BLaER1 treated with 17β-estradiol and CSF1 and Interleukin-3, amounts not matched to agents 10 nM and 100 nM (cell line): ENCODE measurements around the gene ANKRD29.

Experiments
- H3K27ac ChIP-seq, 11 experiments: shearing (Covaris generic); formaldehyde crosslinking; 2 replicates each; pipeline ENCODE4 v1.8.1; 2022
- H3K27me3 ChIP-seq, 11 experiments: shearing (Covaris generic); formaldehyde crosslinking; 2 replicates each; pipeline ENCODE4 v1.8.1; 2022
- H3K36me3 ChIP-seq, 11 experiments: shearing (Covaris generic); formaldehyde crosslinking; 2 replicates each; pipeline ENCODE4 v1.8.1; 2022
- H3K4me1 ChIP-seq, 10 experiments: shearing (Covaris generic); formaldehyde crosslinking; 2 replicates each; pipeline ENCODE4 v1.8.1; 2022
- H3K4me2 ChIP-seq, 11 experiments: shearing (Covaris generic); formaldehyde crosslinking; 2 replicates each; pipeline ENCODE4 v1.8.1; 2022
- H3K4me3 ChIP-seq, 10 experiments: shearing (Covaris generic); formaldehyde crosslinking; 2 replicates each; pipeline ENCODE4 v1.8.1; 2022
- H3K9ac ChIP-seq, 11 experiments: shearing (Covaris generic); formaldehyde crosslinking; 2 replicates each; pipeline ENCODE4 v1.8.1; 2022
- H3K9me3 ChIP-seq, 11 experiments: shearing (Covaris generic); formaldehyde crosslinking; replicated peaks in 1 of 11; 2 replicates each; pipeline ENCODE4 v1.8.1; 2022
- H4K20me1 ChIP-seq, 11 experiments: shearing (Covaris generic); formaldehyde crosslinking; 2 replicates each; pipeline ENCODE4 v1.8.1; 2022
- Cebpa-rat ChIP-seq, 11 experiments: shearing (Covaris generic); IDR thresholded peaks; 2 replicates each; pipeline ENCODE4 v1.8.1; 2022

The ANKRD29 gene

DNA sequence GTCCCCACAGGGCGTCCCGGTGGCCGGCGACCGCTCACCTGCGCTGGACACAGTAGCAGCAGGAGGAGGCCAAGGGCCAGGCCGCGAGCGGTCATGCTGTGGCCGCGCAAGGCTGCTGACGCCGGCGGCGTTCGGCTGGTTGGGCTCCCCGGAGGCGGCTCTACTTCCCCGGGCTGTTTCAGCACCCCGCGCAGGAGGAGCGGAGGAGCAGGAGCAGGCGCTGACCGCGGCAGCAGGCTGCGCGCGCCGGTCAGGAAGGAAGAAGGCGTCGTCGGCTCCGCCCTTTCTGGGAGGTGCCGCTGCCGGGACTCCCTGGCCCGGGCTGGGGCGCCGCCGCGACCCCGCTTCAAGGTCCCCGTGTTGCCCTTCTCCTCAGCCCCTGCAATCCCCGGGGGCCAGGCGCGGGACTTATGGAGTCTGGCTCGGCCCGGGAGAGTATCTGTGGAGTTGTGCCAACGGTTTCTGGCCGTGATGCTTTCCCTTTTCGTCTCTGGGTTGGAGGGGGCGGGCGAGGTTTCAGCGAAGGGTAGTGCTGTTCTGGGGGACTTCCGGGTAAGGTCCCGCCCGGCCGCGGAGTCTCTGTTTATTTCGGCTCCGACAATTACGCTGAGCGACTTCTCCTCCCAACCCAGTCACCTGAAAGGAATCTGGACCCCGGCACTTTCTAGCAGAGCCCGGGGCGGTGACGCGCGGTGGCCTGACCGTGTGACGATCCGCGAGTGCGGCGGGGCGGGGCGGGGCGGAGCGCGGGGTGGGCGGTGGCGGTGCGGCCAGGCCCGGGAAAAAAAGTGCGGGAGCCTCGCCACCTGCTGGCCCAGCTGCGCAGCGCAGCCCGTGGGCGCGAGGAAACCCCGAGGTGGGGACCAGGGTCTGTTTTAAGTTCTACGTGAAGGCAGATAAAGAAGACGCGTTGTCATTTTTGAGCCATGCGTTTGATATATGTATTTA is 76.2 kb downstream of the ANKRD29 start, which contains the start of gene NPC1:
Gene NPC1, minus strand, starts transcription at position 258 of the 948 bp plus-strand sequence. Its CDS starts 163 bp downstream, at position 95.
- Histone ChIP-seq H3K9ac (peak within 1 kb of the TSS; percentile 88 to 97 (median 93)), H3K27ac (peak within 1 kb of the TSS; percentile 88 to 97 (median 94)), H4K20me1 (peaks cover 15 to 43% (median 34%) of the 10 kb centered on the region in 11 experiments; a peak in 16 of 22 replicates), H3K4me2 (peak within 1 kb of the TSS; percentile 85 to 97 (median 90)), H3K9me3 (no peaks in the 10 kb centered on the region), H3K4me1 (peaks cover 32 to 57% (median 39%) of the 10 kb centered on the region in 10 experiments), H3K36me3 (peaks cover 13 to 21% (median 19%) of the 10 kb centered on the region in 11 experiments; a peak in 20 of 22 replicates), H3K4me3 (peak within 1 kb of the TSS; percentile 74 to 96 (median 82)), H3K27me3 (no peaks in the 10 kb centered on the region)
- TF ChIP-seq Cebpa-rat (IDR thresholded peaks at IDR 0.05): no peak

DNA sequence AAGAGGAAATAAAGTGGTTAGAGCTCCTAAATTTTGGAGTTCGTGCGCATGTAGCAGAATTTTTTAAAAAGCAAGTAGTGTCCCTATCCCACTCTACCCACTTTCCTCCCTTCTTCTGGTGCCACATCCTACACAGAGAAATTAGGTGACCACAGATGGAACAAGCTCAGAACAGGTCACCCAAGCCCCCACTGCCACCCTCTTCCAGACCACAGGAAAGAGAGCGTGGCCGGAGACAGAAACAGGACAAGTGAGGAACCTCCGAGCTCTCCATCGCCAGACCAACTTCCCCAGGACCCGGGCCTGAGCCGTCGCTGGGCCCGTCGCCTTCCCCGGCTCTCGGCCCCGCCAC is 76.8 kb downstream of the ANKRD29 start:
- Histone ChIP-seq H3K36me3 (peaks cover 19 to 26% (median 25%) of the 10 kb centered on the region in 11 experiments; a peak in 21 of 22 replicates), H4K20me1 (peaks cover 15 to 48% (median 40%) of the 10 kb centered on the region in 11 experiments; a peak in 18 of 22 replicates), H3K9me3 (no peaks in the 10 kb centered on the region), H3K27me3 (no peaks in the 10 kb centered on the region), H3K9ac (peak overlapping the region; percentile 88 to 97 (median 93)), H3K4me2 (peak overlapping the region; percentile 85 to 97 (median 90)), H3K4me3 (peak overlapping the region; percentile 74 to 96 (median 82)), H3K4me1 (peaks cover 36 to 58% (median 42%) of the 10 kb centered on the region in 10 experiments), H3K27ac (peak overlapping the region; percentile 88 to 97 (median 94))
- TF ChIP-seq Cebpa-rat (IDR thresholded peaks at IDR 0.05): no peak

DNA sequence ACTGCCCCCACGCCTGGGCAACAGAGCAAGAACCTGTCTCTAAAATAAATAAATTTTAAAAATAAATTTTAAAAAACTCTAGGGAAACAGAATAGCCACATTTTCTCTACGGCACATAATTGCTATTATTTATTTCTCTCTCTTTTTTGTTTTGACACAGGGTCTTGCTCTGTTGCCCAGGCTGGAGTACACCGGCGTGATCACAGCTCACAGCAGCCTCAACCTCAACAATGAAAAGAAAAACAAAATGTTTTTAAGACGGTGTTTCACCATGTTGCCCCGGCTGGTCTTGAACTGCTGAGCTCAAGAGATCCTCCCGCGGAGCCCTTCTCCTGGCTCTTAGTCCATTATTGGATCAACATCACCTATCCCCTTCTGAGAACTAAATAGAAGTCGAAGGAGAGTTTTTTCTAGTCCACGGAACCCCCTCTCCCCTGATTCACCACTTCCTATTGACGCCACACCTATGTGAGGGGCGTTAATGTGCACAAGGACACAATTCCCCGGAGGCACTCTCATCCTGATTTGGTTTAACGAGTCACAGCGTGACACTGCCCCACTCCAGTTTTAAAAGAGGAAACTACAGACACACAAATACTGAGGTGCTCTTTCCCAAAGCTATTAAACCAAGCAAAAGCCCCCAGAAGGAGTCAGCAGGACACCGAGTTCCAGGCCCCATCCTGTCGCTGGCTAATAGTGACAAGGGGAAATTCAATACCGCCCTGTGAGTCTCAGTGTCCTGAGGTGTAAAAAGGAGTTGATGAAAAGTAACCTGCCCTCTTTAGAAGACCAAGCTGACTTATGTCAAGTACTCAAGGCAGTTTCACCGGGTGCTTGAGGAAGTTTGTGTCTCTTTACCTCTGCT is 77.5 kb downstream of the ANKRD29 start:
- Histone ChIP-seq H4K20me1 (peaks cover 19 to 55% (median 44%) of the 10 kb centered on the region in 11 experiments; a peak in 19 of 22 replicates), H3K9ac (peak overlapping the region; percentile 88 to 97 (median 93)), H3K27ac (peak overlapping the region; percentile 88 to 97 (median 94)), H3K4me1 (peaks cover 42 to 63% (median 49%) of the 10 kb centered on the region in 10 experiments), H3K27me3 (no peaks in the 10 kb centered on the region), H3K4me3 (peak overlapping the region; percentile 74 to 96 (median 82)), H3K9me3 (no peaks in the 10 kb centered on the region), H3K4me2 (peak overlapping the region; percentile 85 to 97 (median 90)), H3K36me3 (peaks cover 25 to 33% (median 31%) of the 10 kb centered on the region in 11 experiments)
- TF ChIP-seq Cebpa-rat (IDR thresholded peaks at IDR 0.05): no peak

DNA sequence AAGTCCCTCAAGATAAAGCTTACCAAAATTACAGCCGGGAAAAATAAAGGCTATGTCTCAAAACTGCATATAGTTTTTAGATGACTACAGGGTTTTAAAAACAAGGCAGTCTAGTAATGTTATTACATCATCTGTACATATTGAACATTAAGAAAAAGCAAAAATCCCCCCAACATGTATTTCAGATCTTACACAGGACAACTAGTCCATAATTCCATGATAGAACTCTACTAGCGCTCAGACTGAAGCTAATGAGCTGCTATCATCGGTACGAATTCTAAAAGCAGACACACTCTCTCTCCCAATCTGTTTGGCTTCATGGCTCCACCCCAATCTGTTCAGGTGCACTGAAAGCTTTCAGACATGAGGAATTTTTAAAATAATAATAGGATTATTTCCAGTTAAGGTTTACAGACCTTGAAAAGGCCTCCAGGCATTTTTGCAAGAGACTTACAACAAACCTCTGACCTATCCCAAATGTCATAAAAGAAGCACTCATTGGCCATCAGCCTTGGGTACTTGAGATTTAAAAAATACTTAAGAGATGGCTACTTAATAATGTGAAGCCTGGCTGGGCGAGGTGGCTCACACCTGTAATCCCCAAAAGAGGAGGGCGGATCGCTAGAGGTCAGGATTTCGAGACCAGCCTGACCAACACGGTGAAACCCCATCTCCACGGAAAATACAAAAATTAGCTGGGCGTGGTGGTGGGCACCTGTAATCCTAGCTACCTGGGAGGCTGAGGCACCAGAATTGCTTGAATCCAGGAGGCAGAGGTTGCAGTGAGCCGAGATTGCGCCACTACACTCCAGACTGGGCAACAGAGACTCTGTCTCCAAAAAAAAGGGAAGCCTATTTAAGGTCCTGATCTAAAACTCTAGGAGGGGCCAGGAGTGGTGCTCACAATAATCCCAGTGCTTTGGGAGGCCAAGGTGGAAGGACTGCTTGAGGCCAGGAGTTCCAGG is 78.4 kb downstream of the ANKRD29 start:
- Histone ChIP-seq H3K4me3 (peak overlapping the region; percentile 74 to 96 (median 82)), H3K27ac (peak overlapping the region in 10 of 11 experiments; percentile 88 to 97 (median 94); a peak in 21 of 22 replicates), H4K20me1 (peaks cover 28 to 64% (median 51%) of the 10 kb centered on the region in 11 experiments; a peak in 19 of 22 replicates), H3K9me3 (no peaks in the 10 kb centered on the region), H3K4me2 (peak overlapping the region; percentile 85 to 97 (median 90)), H3K36me3 (peaks cover 25 to 34% (median 32%) of the 10 kb centered on the region in 11 experiments), H3K4me1 (peaks cover 51 to 72% (median 58%) of the 10 kb centered on the region in 10 experiments), H3K9ac (peak overlapping the region; percentile 88 to 97 (median 93); a peak in 21 of 22 replicates), H3K27me3 (no peaks in the 10 kb centered on the region)
- TF ChIP-seq Cebpa-rat (IDR thresholded peaks at IDR 0.05): peak in 2 of 11 experiments; percentile 37 to 59; a peak in 5 of 22 replicates

DNA sequence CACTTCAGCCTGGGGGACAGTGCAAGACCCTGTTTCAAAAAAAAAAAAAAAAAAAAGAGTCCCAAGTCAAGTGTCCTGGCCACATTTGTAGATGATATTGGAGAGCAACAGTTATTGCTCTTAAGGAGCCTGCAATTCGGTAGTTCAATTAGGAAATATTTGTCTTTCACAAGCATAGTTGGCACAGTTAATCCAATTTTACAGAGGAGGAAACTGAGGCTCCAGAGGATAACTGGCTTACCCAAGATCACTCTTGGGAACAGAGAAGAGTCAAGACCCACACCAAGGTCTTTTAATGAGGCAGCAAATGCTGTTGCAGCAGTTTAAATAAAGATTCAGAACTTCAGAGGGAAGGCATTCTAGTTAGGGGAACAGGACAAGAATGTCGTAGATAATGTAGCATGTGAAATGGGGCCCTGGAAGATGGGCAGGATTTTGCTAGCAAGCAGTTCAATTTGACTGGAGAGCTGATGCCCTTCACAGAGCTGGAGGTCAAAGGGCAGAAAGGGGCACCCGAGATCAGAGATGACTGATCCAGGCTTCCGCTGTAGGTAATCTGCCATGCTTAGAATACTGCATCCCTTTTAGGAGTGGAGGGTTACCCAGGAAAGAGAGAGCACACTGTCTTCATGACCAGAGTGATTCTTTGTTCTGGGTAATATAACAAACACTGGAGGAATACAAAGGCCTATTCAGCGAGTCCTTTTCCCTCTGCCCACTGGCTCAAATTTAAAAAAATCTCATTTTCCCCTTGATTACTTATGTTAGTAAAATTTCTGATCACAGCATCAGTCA is 79.4 kb downstream of the ANKRD29 start:
- Histone ChIP-seq H3K4me1 (peaks cover 62 to 83% (median 69%) of the 10 kb centered on the region in 10 experiments), H3K4me2 (peak overlapping the region; percentile 85 to 97 (median 90)), H3K4me3 (peak overlapping the region in 3 of 10 experiments; percentile 74 to 80 (median 75); a peak in 7 of 20 replicates), H3K9me3 (no peaks in the 10 kb centered on the region), H3K27me3 (no peaks in the 10 kb centered on the region), H4K20me1 (peaks cover 37 to 74% (median 61%) of the 10 kb centered on the region in 11 experiments; a peak in 20 of 22 replicates), H3K9ac (peak overlapping the region in 5 of 11 experiments; percentile 16 to 97 (median 96); a peak in 5 of 22 replicates), H3K27ac (no peak overlapping the region), H3K36me3 (peaks cover 25 to 34% (median 32%) of the 10 kb centered on the region in 11 experiments)
- TF ChIP-seq Cebpa-rat (IDR thresholded peaks at IDR 0.05): no peak

DNA sequence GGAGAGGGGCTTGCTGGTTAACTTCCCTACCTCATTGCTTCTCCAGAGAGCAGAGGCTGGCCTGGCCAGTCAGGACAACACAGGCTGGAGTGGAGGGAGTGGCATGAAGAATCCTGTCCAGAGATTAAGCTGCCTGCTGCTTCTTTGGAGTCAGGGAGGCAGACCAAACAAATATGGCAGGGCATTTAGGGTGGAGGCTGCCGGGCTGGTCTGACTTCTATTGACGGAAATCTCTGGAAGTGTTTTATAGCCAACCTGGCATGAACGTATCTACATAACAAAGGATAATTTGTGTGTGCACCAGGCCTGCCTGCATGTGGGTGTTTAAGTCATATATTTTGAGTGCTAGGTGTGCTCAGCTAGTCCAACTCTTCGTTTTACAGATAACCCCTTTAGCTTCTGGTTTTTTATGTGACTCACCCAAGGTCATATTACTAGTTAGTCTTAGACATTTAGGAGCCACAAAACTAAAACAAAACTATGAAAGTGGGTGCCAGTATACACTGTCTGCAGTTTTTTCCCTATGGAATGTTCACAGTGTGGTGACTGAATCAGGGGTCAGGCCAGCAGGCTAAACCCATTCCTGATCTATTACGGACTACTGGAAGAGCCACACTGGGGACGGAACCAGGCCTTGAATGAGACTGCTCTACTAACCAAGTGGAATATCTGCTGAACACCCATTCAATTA is 81.9 kb downstream of the ANKRD29 start:
- H3K36me3 ChIP-seq: peaks cover 32 to 50% (median 42%) of the 10 kb centered on the region in 11 experiments
- no peak for TF ChIP-seq Cebpa-rat (IDR thresholded peaks at IDR 0.05)
- peaks cover 0 to 4% (median 0%) of the 10 kb centered on the region in 11 experiments; a peak in 1 of 22 replicates for H3K9me3 ChIP-seq
- peaks cover 59 to 81% (median 66%) of the 10 kb centered on the region in 10 experiments for H3K4me1 ChIP-seq
- H3K9ac ChIP-seq: peak overlapping the region in 1 of 11 experiments; percentile 5; a peak in 1 of 22 replicates
- H4K20me1 ChIP-seq: peaks cover 44 to 93% (median 73%) of the 10 kb centered on the region in 11 experiments; a peak in 20 of 22 replicates
- H3K4me2 ChIP-seq: peak overlapping the region; percentile 58 to 95 (median 75); a peak in 20 of 22 replicates
- H3K4me3 ChIP-seq: peak overlapping the region in 1 of 10 experiments; percentile 41; a peak in 1 of 20 replicates
- H3K27ac ChIP-seq: no peak overlapping the region
- no peaks in the 10 kb centered on the region for H3K27me3 ChIP-seq
